Activated effector memory CD4-positive, alpha-beta T cell treated with anti-CD3 and anti-CD28 coated beads, Interleukin-2, amount 50 U/mL, for 16 hours (primary cell): ENCODE data around the gene IRF2BP2.
"Not testable (repeated sequence)": the region's sequence is repeated elsewhere in the genome, so short reads cannot be mapped to it uniquely, and the experiment has no call there.

ENCODE experiments used
- DNase-seq: peaks from one replicate; pipeline ENCODE4 v3.0.0-alpha.2; 2020

IRF2BP2 gene

GRCh38 chr1:234610061-234610665 lies at the start of gene IRF2BP2:
IRF2BP2 (minus strand) TSS chr1:234610178; CDS start chr1:234609494, 684 bp downstream.
- peak; percentile 92 for DNase-seq

GRCh38 chr1:234659538-234659937 lies 49.6 kb upstream of the IRF2BP2 start:
- no peak for DNase-seq

GRCh38 chr1:234658138-234658537 lies 48.2 kb upstream of the IRF2BP2 start:
- no peak for DNase-seq

DNA sequence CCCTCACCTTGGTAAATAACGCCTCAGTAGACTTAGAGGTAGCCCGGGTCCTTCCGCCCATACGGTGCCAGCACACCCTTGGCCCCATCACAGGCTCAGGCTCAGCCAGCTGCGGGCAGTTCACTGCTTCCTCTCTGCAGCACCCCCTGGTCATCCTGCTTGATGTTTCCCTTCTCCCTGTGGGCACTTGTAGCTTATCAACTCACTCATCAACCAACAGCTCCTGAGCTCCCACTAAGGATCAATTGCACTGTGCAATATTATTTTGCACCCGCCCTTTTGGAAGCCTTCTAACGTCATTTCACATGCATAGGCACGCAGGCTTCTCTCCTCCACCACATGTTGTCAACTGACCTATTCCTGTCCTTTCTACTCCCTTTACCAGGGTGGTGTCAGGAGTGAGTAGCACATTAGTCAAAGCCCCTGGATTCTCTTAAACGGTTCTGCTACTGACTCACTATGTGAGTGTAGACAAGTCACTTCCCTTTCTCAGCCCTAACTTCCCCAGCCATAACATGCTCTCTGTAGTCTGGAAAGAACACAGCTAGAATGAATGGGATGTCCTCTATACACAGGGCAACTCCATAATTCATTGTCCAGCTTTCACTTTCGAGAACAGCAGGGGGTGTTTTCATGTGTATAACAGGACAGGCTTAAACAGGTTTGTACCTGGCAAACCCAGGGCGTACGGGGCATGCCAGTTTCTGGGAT lies 47.1 kb upstream of the IRF2BP2 start:
- no peak for DNase-seq

- no peak for DNase-seq
Measured at GRCh38 chr1:234656070-234656895, 46.3 kb upstream of the IRF2BP2 start.

- DNase-seq, result no peak
Measured at GRCh38 chr1:234655328-234656069, 45.5 kb upstream of the IRF2BP2 start.

DNA sequence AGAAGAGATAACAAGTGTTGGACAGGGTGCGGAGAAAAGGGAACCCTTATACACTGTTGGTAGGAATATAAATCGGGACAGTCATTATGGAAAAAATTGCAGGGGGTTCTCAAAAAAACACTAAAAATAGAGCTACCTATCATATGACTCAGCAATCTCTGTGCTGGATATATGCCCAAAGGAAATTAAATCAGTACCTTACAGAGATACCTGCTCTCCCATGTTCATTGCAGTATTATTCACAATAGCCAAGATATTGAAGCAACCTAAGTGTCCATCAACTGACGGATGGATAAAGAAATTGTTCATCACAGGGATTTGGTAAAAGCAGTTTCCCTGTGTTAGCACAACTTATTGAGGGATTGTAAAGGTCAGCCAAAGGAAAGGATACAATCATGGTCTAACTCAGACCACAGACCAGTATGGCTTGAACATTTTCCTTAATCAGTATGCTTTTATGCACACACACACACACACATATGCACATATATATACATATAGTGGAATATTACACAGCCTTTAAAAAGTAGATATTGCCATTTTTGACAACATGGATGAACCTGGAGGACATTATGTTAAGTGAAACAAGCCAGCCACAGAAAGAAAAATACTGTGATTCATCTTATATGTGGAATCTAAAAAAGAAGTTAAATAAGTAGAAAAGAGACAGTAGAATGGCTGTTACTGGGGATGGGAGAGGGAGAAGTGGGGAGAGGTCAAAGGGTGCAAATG lies 44.2 kb upstream of the IRF2BP2 start:
- DNase-seq, result no peak

- no peak for DNase-seq
Measured at GRCh38 chr1:234649432-234650081, 39.6 kb upstream of the IRF2BP2 start.

DNA sequence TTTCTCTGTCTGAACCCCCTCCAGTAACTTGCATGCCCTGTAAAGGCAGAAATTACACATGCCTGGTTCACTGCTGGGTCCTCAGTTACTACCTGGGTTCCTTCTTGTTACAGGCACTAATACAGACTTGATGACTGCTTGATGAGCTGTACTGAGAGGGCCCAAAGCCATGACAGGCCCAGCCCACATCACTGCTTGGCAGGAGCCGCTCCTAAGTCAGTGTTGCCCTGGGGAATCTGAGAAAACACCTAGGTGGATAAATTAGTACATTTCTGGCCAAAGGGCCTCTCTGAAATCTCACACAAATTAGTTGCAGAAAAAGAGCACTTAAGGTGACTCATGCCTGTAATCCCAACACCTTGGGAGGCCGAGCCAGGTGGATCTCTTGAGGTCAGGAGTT lies 37.8 kb upstream of the IRF2BP2 start:
- DNase-seq, result no peak

GRCh38 chr1:234647245-234647644 lies 37.3 kb upstream of the IRF2BP2 start:
- DNase-seq, result no peak

GRCh38 chr1:234645964-234646363 lies 36.0 kb upstream of the IRF2BP2 start:
- no peak for DNase-seq

DNA sequence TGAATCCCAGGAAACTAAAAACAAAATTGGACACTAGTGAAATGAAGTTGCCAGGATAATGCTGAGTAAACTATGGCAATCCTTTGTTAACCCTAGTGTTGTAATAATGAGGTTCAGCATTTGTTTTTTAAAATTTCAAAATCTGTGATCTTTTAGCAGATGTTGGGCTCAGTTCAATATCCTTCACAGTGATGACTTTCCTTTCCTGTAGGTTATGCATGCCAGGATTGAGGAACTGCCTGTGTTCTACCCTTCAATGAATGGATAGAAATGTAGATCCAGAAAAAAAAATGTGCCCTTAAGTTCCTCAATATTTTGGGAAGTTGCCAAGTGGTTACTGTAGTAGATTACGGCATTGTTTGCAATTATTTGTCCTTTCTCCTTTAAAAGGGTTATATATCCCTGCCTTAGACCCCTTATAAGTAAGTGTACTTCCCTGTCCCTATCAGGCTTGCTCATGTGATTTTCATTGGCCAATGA lies 35.5 kb upstream of the IRF2BP2 start:
- no peak for DNase-seq

- DNase-seq, result no peak
Measured at GRCh38 chr1:234644928-234645327, 35.0 kb upstream of the IRF2BP2 start.

GRCh38 chr1:234643850-234644134 lies 33.8 kb upstream of the IRF2BP2 start:
- DNase-seq, result no peak

GRCh38 chr1:234643111-234643849 lies 33.3 kb upstream of the IRF2BP2 start:
- no peak for DNase-seq

DNA sequence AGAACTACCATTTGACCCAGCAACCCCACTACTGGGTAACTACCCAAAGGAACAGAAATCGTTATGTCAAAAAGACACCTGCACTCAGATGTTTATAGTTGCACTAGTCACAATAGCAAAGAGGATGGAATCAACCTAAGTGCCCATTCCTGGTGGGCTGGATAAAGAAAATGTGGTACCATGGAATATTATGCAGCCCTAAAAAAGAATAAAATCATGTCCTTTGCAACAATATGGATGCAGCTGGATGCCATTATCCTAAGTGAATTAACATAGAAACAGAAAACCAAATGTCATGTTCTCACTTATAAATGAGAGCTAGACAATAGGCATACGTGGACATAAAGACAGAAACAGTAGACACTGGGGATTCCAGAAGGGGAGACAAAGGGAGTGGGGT lies 32.5 kb upstream of the IRF2BP2 start:
- no peak for DNase-seq

- no peak for DNase-seq
Measured at GRCh38 chr1:234639961-234640360, 30.0 kb upstream of the IRF2BP2 start.

GRCh38 chr1:234638832-234639799 lies 29.1 kb upstream of the IRF2BP2 start:
- DNase-seq, result no peak

- not testable (repeated sequence) for DNase-seq
Measured at GRCh38 chr1:234634922-234635321, 24.9 kb upstream of the IRF2BP2 start.

- DNase-seq, result no peak
Measured at GRCh38 chr1:234634387-234634786, 24.4 kb upstream of the IRF2BP2 start.
